LHCN-M2 (cell line): ENCODE data around the gene S100A10. TPM values are rescaled to one million over a fixed set of nuclear protein-coding genes. Genes with fewer than 3 reads are reported as not detected.
A peak's percentile ranks its signal among the peaks of the same experiment; 100 is the strongest.

Source experiments
- DNase-seq: peaks from one replicate; pipeline ENCODE4 v3.0.0-alpha.2; 2012; ENCODE audit warnings: low read depth
- polyA plus RNA-seq: library from polyadenylated mRNA; unstranded; fragments of >200 nt; gene quantifications from one replicate; pipeline ENCODE4 v1.2.1, GENCODE V29; 2012; ENCODE audit warnings: missing spikeins
- total RNA-seq: library from RNA; depleted of rRNA; stranded (reverse); fragments of >200 nt; gene quantifications from 2 replicates; pipeline ENCODE4 v1.2.3, GENCODE V29; 2014; rRNA removed

S100A10 gene, protein sequence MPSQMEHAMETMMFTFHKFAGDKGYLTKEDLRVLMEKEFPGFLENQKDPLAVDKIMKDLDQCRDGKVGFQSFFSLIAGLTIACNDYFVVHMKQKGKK
- 81.9 and 115 TPM in 2 replicates for total RNA-seq
- 916 TPM for polyA plus RNA-seq

DNA sequence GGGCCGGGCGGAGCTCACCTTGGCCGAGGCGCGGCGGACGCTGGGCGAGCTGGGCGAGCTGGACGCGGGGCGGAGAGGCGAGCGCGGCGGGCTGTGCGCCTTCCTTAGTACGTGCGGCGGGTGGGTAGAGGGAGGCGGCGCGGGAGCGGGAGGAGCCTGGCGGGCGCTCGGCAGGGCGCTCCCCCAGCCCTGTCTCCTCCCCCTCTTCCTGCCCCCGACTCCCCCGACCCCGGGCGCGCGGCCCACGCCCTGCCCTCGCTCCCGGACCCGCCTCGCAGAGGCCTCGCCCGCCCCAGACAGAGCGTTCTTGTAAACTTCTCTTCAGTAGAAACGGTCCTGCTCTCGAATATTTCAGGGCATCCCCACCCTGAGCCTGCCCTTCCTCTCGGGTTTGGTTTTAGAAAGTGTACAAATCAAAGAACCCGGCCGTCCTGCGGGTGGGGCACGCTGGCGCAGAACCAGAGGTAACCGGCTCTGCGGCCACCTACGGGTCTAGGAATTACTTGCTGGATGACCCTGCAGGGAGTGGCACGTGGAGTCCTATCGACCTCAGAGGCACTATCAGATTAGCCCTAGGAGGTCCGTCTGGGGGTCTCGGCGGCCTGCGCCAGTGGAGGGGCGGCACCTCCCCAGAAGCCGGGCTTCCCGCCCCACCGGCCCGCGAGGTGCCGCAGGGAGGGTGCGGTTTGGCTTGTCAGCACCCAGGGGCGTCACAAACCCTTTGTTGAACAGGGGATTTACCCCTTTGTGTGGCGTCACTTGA lies at the start of gene S100A10:
TSS of gene S100A10 (minus strand) at position 126 of the 763 bp plus-strand sequence. CDS start 7,629 bp downstream, outside the sequence.
- peak; percentile 68 for DNase-seq

- DNase-seq, result no peak
Observed at GRCh38 chr1:152042030-152042429, 48.4 kb upstream of the S100A10 start.

DNA sequence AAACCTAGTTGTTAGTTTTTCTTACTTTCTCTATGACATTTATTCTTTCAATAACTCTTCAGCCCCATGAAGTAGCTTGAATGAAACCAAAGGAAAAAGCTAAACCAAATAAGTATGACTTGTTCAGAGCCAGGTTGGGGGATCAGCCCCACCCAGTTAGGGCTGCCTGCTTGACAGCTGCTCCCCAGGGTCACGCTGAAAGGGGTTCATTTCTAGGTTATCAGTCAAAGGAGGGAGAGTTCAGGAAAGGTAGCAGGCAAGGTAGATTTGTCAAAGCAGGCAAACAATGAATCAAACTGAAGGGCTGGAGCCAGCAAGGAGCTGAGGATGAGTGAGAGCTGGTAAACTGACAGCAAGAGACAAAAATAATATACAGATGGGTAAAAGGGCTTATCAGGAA lies 46.2 kb upstream of the S100A10 start:
- no peak for DNase-seq

DNA sequence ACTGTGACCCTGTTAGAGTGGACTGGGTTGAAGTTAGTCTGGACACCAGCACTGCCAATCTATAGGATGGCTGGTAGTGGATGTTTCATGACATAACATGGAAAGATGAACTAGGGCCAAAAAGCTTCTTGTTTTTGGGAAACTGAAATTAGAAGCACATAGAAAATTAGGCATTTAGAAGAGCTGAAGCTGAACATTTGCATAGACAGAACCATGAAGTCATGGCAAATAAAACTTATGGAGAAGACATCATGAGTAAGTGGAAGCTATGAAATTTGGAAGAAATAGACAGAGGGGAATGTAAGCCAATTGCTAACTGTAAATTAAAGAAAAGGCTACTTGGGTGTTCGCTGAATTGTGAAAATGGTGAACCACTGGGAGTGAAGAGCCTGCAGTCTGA lies 45.8 kb upstream of the S100A10 start:
- DNase-seq, result no peak

- DNase-seq, result no peak
Observed at GRCh38 chr1:152038871-152039270, 45.2 kb upstream of the S100A10 start.

GRCh38 chr1:152036267-152037216 lies 42.9 kb upstream of the S100A10 start, which contains the start of gene S100A11:
Gene S100A11 (minus strand): TSS chr1:152037004. CDS start chr1:152036915, 89 bp downstream.
- DNase-seq, result peak; percentile 80

GRCh38 chr1:152035539-152036266 lies 42.0 kb upstream of the S100A10 start:
- peak; percentile 28 for DNase-seq

DNA sequence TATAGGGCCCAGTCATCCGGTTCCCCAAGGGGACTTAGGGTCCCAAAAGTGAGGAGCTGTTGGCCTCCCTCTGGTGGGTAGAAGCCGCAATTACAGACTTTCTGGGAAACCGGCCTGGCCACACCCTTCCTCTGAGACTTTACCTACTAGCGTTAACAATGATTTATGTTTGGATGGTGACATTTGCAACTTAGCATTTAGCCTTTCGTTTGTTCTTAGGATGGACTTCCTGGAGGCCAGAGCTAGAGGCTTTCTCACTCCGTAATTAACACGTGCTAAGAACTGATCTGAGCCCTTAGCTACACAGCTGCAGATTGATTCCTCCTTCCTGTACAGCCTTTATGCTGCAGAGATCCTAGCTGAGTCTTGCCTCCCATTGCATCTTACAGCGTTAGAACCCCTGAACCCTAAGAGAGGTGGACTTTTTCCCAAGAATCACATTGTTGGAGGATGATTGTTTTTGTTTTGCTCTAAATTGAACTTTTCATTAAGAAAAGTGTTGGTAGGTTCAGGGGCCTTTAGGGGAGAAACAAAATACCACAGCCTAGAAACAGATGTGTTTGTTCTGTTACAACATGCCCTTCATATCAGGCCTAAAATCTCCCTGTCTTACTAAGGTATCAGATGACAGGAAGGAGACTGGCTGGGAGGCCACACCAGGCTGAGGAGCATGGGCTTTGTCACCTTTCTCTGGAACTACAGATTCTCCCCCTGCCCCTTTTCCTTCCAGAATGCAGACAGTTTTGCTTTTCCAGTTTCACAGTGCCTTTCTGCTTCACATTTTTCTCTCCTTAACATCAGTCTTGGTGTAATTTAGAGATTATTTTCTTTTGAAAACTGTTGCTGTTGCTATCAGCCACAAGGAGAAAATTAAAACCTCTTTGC lies 41.2 kb upstream of the S100A10 start:
- peak; percentile 82 for DNase-seq

- no peak for DNase-seq
Observed at GRCh38 chr1:152034324-152034653, 40.6 kb upstream of the S100A10 start.

GRCh38 chr1:152029929-152030211 lies 36.2 kb upstream of the S100A10 start:
- DNase-seq, result no peak

GRCh38 chr1:152029144-152029928 lies 35.7 kb upstream of the S100A10 start:
- peak; percentile 12 for DNase-seq

DNA sequence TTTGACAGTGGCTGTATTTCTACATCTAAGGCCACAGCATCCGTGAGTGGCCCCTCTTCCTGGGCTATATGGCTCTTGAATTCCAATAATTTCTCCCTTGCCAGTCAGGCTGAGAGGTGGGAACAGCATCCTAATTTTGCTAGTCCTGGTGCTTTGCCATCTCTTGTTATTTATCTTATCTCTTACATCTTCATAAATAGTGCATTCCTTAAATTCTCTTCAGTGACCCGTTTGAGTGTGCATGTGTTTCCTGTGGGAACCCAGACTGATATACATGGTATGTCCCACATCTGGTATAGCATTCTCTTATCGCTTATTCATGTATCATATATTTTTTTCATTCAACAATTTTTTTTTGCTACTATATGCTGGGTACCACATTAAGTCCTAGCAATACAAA lies 33.2 kb upstream of the S100A10 start:
- DNase-seq, result no peak

DNA sequence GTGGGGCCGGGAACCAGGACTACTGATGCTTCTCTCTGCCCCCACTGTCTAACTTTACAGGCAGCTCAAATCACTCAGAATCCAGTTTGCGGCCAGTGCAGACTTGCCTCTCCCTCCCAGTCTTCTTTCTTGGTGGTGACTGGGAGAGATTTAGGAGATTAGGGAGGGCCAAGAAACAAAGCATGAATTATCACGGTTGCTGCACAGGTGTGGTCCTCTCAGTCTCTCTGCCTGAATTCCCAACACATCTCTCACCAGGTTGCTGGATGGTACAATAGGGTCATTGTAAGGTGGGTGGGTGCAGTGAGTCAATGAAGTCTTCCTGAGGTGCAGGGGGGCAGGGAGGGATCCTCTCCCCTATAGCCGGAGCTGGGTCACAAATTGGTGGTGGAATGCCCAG lies 30.6 kb upstream of the S100A10 start:
- no peak for DNase-seq

DNA sequence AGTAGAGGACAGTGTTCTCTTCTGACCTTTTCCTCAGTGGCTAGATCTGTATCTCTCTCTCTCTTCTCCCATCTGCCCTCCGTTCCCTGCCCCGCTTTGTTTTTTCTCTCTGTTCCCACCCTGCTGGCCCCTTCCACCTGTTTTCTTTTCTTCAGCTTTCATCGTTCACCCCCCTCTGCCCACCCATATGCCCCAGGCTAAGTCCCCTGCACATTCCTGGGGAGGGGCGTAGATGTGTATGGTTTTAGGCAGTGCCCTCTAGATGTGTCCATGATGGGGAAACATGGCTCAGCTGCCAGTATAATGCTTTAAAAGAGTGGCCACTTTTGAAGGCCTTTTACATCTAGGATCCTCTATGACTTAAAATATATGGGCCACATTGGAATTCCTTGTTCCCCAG lies 29.6 kb upstream of the S100A10 start:
- DNase-seq, result no peak

DNA sequence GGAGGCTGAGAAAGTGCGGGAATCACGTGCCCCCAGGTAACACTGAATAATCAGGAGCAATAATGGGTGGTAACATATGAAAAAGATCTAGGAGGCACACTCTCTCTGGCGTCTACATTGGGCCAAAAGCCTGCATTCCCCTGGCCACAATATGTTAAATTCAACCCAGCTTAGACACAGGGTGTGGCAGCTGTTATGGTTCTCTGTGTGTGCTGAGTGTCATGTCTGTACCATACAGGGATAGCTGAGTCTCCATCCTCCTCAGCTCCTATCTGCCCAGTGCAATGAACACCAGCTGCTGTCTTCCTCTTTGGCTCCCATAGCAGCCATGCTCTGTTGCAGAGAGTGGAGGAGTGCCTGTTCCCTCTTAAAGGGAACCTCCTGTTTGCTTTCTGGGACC lies 28.8 kb upstream of the S100A10 start:
- no peak for DNase-seq

DNA sequence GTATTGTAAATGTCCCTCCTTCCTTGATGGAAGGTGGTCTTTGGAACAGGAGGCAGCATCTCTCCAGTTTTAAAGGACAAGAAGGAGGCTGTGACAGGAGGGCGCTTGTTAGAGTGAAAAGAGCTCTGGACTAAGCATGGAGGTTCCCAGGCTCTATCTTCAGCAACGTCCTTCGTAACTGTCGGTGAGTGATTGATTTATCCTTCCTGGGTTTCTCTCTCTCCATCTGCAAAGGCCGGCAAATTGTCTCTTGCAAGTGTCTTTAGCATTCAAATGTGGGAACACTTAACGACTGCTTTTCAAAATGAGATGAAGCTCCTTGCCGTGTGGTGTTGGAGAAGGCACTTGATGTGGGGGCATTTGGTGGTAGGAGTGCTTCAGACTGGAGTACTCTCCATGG lies 27.9 kb upstream of the S100A10 start:
- DNase-seq, result no peak

DNA sequence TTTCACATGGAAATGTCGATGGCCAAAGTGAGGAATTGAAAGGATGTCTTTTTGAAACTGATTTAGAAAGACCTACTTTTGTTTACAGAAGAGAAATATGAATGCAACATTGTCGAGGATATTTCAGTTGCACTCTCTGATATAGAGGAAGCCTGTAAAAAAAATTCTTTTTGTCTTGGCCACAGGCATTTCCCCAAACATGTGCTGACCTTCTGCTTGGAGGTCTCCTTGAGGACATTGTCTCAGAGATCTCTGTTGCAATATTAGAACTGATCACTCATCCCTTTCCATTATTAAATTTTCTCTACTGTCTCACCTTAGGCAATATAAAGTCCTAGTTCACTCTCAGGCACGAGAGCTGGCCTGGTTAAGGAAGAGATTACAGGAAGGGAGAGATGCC lies 27.2 kb upstream of the S100A10 start:
- no peak for DNase-seq

DNA sequence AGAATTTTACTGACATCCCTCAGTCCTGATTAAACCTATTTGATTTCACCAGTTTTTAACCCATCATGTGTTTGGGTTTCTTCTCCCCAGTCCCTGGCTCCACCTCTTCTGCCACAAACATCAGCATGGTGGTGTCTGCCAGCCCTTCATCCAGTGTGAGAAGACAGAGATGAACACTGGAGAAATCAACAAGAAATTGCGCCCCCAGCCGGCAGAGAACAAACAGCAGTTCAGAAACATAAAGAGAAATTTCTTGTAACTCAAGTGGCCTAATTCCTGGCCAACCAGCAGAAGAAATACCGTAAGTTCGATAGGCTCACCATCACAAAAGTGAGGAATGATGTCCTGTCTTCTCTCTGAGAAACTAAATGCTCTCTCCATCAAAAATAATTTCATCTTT lies 24.9 kb upstream of the S100A10 start:
- DNase-seq, result peak; percentile 16

DNA sequence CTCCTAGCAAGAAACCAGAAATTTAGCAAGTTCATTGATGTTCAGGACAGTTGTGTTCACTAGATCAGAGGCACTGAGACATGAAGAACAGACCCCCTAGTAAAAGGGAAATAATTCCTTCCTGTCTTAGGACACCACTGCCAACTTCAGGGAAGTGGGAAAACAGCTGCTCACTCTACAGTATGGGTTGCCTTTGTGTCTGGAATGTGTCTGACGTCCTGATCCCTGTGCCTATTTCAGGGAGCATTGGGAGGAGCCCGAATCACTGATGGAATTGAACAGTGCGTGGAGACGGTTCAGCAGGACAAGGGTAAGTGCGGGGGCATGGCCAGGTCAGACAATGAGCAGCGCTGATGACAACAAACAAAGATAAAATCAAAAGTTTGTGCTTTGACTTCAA lies 22.1 kb upstream of the S100A10 start:
- DNase-seq, result peak; percentile 31

DNA sequence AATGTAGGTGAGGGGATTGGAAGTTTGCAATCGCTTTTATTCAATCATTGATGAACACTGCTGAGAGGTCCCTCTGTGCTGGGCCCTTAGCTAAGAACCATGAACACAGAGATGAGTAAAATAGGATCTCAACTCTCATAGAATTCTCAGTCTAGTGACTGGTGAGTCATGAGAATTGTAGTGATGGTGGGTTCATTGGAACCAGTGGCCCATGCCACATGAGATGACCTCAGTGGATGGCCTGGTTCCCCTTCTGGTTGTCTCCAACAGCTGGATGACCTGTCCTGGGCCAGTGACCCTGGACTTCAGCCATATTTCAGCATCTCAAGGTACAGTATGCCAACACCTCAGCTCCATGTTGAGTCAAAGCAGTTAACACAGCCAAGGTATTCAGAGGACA lies 21.3 kb upstream of the S100A10 start:
- DNase-seq, result no peak
